Stimulated activated effector memory CD8-positive, alpha-beta T cell treated with anti-CD3 and anti-CD28 coated beads, Interleukin-12 subunit alpha, Interleukin-12 subunit beta, amount 100 ng/mL, for 72 hours (primary cell): ENCODE measurements around the gene CLEC20A.

Source experiments
- ATAC-seq: fragments of 150-1000 bp; cut with Tn5 transposase; 2 replicates; pipeline ENCODE4 v1.10.0; 2021
- DNase-seq, 2 donors: peaks; one replicate each; pipeline ENCODE4 v3.0.0; 2021 to 2022; ENCODE audit warnings: low spot score in 2 of 2
- H3K27ac Mint-ChIP-seq: one replicate; pipeline ENCODE4 v1.8.0; 2022; ENCODE audit warnings: mild to moderate bottlenecking, mixed read lengths
- H3K36me3 Mint-ChIP-seq: one replicate; pipeline ENCODE4 v1.8.0; 2022; ENCODE audit warnings: mild to moderate bottlenecking, mixed read lengths
- H3K4me1 Mint-ChIP-seq: one replicate; pipeline ENCODE4 v1.8.0; 2022; ENCODE audit warnings: mixed read lengths
- H3K4me3 Mint-ChIP-seq: one replicate; pipeline ENCODE4 v1.8.0; 2022; ENCODE audit warnings: mild to moderate bottlenecking, mixed read lengths
- H3K9me3 Mint-ChIP-seq: one replicate; pipeline ENCODE4 v1.8.0; 2022; ENCODE audit warnings: mixed read lengths

The CLEC20A gene

DNA sequence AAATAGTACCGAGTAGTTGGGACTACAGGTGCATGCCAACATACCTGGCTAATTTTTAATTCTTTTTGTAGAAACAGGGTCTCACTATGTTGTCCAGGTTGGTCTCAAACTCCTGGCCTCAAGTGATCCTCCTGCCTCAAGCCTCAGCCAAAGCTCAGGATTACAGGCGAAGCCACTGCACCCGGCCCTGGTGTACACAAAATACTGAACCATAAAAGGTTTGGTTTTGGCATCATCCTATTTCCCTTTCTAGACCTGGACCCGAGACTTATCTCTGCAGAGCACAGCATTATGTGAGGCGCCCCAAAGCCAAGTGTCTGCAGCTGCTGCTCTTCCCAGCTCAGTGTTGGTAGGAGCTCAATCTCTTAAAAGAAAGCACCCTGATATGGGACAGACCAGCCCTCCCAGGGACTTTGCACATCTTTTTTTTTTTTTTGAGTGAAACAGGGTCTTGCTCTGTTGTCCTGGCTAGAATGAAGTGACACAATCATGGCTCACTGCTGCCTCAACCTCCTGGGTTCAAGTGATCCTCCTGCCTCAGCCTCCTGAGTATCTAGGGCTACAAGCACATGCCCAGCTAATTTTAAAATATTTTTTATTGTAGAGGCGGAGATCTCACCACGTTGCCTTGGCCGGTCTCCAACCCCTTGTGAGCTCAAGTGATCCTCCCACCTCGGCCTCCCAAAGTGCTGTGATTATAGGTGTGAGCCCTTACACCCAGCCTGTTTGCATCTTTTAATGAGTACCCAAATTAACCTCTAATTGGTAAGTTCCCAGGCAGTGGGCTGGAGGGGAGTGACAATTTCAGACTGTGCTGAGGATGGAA is 36.6 kb upstream of the CLEC20A start:
- ATAC-seq (no peak), DNase-seq (no peak)
- Mint-ChIP-seq H3K27ac (no peak overlapping the region), H3K36me3 (no peaks in the 10 kb centered on the region), H3K9me3 (no peaks in the 10 kb centered on the region), H3K4me3 (no peak overlapping the region), H3K4me1 (no peaks in the 10 kb centered on the region)

DNA sequence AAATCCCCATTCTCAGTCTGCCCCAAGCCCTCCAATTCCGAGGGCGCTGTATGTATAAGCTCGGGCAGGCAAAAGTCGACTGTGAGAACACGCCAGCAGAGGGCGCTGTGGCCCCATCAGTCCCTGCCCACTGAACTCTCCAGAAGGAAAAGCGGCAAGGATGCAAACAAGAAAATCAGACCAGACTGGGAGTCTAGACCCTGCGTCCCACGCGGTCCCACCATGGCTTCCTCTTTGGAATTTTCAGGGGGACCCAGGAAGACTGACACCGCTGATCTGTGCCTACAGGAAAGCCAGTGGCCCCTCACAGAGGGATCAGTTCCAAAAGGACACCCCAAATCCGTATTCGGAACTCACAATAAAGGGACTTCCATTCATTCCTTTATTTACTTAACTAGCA is 35.6 kb upstream of the CLEC20A start:
- no peak overlapping the region for H3K4me3 Mint-ChIP-seq
- no peaks in the 10 kb centered on the region for H3K36me3 Mint-ChIP-seq
- H3K27ac Mint-ChIP-seq: no peak overlapping the region

GRCh38 chr1:178531887-178532286 is 35.1 kb upstream of the CLEC20A start:
- no peak for DNase-seq
- no peaks in the 10 kb centered on the region for H3K9me3 Mint-ChIP-seq
- no peak overlapping the region for H3K27ac Mint-ChIP-seq
- no peaks in the 10 kb centered on the region for H3K36me3 Mint-ChIP-seq
- H3K4me3 Mint-ChIP-seq: no peak overlapping the region
- no peaks in the 10 kb centered on the region for H3K4me1 Mint-ChIP-seq
- ATAC-seq: no peak

More for the DNA sequence above, 35.6 kb upstream of the CLEC20A start:
- no peaks in the 10 kb centered on the region for H3K9me3 Mint-ChIP-seq
- peak; percentile 71 for ATAC-seq
- no peaks in the 10 kb centered on the region for H3K4me1 Mint-ChIP-seq
- peak; percentile 68 to 83 for DNase-seq

GRCh38 chr1:178530502-178530901 is 33.7 kb upstream of the CLEC20A start:
- Mint-ChIP-seq H3K27ac (no peak overlapping the region), H3K36me3 (no peaks in the 10 kb centered on the region), H3K4me3 (no peak overlapping the region), H3K4me1 (no peaks in the 10 kb centered on the region), H3K9me3 (no peaks in the 10 kb centered on the region)
- ATAC-seq (no peak), DNase-seq (no peak)

- H3K4me1 Mint-ChIP-seq: no peaks in the 10 kb centered on the region
- no peaks in the 10 kb centered on the region for H3K9me3 Mint-ChIP-seq
- H3K4me3 Mint-ChIP-seq: no peak overlapping the region
- DNase-seq (no peak), ATAC-seq (no peak)
- H3K36me3 Mint-ChIP-seq: no peaks in the 10 kb centered on the region
- H3K27ac Mint-ChIP-seq: no peak overlapping the region
Measured at GRCh38 chr1:178530037-178530402, 33.3 kb upstream of the CLEC20A start.

GRCh38 chr1:178529364-178530036 is 32.7 kb upstream of the CLEC20A start:
- no peak overlapping the region for H3K27ac Mint-ChIP-seq
- H3K4me3 Mint-ChIP-seq: no peak overlapping the region
- DNase-seq (no peak), ATAC-seq (no peak)
- H3K4me1 Mint-ChIP-seq: no peaks in the 10 kb centered on the region
- H3K36me3 Mint-ChIP-seq: no peaks in the 10 kb centered on the region
- no peaks in the 10 kb centered on the region for H3K9me3 Mint-ChIP-seq

DNA sequence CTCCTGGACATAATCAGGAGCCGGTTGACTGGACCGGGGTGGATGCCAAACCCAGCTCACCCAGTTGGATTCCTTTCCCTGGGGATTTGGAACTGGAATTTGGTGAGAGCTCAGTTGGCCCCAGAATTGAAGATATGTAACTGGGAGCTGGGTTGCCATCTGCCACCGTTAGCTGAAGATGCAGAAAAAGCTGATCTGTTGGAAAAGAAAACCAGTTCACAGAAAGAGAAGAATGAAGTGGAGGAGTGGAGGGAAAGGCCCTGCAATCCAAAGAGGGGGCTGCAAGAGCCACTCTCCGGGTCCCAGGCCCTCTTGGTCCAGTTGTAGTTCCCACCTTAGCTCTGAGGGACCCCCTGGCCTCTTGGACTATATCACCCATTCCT is 32.2 kb upstream of the CLEC20A start:
- ATAC-seq (no peak), DNase-seq (no peak)
- no peak overlapping the region for H3K27ac Mint-ChIP-seq
- no peaks in the 10 kb centered on the region for H3K9me3 Mint-ChIP-seq
- H3K4me1 Mint-ChIP-seq: no peaks in the 10 kb centered on the region
- H3K36me3 Mint-ChIP-seq: no peaks in the 10 kb centered on the region
- no peak overlapping the region for H3K4me3 Mint-ChIP-seq

- Mint-ChIP-seq H3K4me1 (no peaks in the 10 kb centered on the region), H3K36me3 (no peaks in the 10 kb centered on the region), H3K27ac (no peak overlapping the region), H3K4me3 (no peak overlapping the region), H3K9me3 (no peaks in the 10 kb centered on the region)
- ATAC-seq (no peak), DNase-seq (no peak)
Measured at GRCh38 chr1:178528228-178528952, 31.6 kb upstream of the CLEC20A start.

GRCh38 chr1:178527117-178527516 is 30.4 kb upstream of the CLEC20A start:
- no peak overlapping the region for H3K27ac Mint-ChIP-seq
- ATAC-seq (no peak), DNase-seq (no peak)
- no peaks in the 10 kb centered on the region for H3K4me1 Mint-ChIP-seq
- H3K36me3 Mint-ChIP-seq: no peaks in the 10 kb centered on the region
- no peak overlapping the region for H3K4me3 Mint-ChIP-seq
- H3K9me3 Mint-ChIP-seq: no peaks in the 10 kb centered on the region

DNA sequence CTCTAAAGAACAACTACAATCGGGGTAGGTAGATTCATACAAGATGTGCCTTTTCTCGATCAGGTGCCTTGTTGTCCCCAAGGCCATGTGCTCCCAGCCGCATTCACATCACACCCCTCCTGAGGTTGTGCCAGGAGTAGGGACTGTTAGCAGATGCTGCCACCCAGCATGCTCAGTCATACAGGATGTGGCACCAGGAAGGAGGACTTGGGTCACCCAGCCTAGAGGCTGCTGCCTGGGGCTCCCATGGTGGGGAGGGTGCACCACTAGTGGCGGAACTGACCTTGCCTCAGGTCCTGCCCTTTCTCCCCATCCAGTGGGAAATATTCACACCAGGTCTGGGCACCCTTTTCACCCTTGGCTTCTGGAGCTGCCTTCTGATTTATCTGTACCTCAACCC is 24.5 kb upstream of the CLEC20A start:
- Mint-ChIP-seq H3K36me3 (no peaks in the 10 kb centered on the region), H3K4me1 (no peaks in the 10 kb centered on the region), H3K9me3 (no peaks in the 10 kb centered on the region), H3K4me3 (no peak overlapping the region), H3K27ac (no peak overlapping the region)
- ATAC-seq (peak; percentile 46), DNase-seq (no peak)

DNA sequence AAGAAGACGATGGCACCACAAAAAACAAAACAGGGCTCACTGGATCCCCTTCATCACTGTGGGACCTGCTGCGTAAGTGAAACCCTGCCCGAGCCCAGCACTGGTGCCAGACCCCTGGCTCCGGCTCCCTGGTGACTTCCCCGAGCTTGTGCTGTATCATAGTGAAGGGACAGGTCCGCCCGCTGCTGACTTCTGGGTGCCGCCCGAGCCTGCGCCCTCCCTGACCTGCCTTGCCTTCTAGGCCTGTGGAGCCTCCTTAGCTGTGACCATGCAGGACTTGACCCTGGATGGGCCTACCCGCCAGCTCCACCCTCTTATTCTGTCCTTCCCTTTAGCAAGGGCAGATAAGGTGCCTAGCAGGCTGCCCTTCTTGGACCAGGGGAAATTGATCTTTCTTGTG is 24.0 kb upstream of the CLEC20A start:
- peak; percentile 49 for ATAC-seq
- Mint-ChIP-seq H3K9me3 (no peaks in the 10 kb centered on the region), H3K27ac (no peak overlapping the region), H3K36me3 (no peaks in the 10 kb centered on the region), H3K4me3 (no peak overlapping the region), H3K4me1 (no peaks in the 10 kb centered on the region)
- DNase-seq: no peak

DNA sequence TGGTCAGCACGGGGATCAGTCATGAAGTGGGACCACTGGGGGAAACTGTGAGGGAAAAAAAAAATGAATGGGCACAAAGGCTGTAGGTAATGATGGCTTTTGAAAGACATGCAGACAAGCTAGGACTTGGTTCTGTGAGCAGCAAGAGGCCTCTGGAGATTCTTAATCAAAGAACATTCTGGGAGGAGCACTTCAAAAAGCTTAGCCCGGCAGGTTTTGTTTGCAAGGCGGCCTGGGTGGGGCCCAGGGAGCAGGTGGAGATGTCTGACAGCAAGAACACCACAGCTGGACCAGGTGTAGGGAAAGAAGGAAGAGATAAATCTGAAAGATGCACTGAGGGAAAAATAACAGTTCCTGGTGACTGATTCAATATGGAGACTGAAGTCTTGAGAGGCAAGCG is 22.1 kb upstream of the CLEC20A start:
- no peak overlapping the region for H3K27ac Mint-ChIP-seq
- H3K36me3 Mint-ChIP-seq: no peaks in the 10 kb centered on the region
- no peak overlapping the region for H3K4me3 Mint-ChIP-seq
- no peaks in the 10 kb centered on the region for H3K4me1 Mint-ChIP-seq
- DNase-seq (no peak), ATAC-seq (no peak)
- H3K9me3 Mint-ChIP-seq: no peaks in the 10 kb centered on the region

GRCh38 chr1:178516110-178516509 is 19.3 kb upstream of the CLEC20A start:
- Mint-ChIP-seq H3K4me1 (no peaks in the 10 kb centered on the region), H3K27ac (no peak overlapping the region), H3K9me3 (no peaks in the 10 kb centered on the region), H3K36me3 (no peaks in the 10 kb centered on the region), H3K4me3 (no peak overlapping the region)
- DNase-seq: no peak
- no peak for ATAC-seq

DNA sequence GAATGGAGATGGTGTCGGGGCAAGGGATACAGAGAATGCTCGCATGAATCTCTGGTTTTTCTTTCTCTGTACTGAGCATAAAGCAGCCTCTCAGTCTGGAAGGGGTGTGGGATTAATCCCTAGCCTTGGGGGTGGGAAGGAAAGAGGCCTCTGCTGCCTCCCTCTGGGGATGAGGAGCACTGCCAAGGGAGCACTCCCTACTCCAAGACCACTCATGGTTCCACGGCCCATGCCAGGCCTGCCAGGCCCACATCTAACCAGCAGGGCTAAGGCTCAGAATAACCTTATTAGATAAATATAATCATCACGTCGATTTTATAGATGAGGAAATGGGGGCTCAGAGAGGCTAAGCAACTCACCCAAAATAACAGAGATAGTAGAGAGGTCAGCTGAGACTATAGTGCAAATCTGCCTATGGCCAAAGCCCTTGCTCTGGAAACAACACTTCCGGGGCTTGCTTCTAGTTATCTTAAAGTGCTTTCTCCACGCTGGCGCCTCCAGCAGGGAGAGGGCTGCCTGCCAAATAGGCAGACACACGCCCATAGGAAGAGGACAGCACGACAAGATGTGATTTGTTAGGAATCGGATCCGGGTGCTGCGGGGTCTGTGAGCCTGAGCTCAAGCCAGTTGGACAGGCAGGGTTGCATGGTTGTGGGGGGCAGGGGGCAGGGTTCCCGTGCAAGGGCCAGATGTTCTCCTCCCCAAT is 16.7 kb upstream of the CLEC20A start:
- H3K4me1 Mint-ChIP-seq: no peaks in the 10 kb centered on the region
- DNase-seq: no peak
- no peak overlapping the region for H3K4me3 Mint-ChIP-seq
- H3K36me3 Mint-ChIP-seq: no peaks in the 10 kb centered on the region
- H3K27ac Mint-ChIP-seq: no peak overlapping the region
- ATAC-seq: no peak
- no peaks in the 10 kb centered on the region for H3K9me3 Mint-ChIP-seq

- DNase-seq (no peak), ATAC-seq (no peak)
- H3K36me3 Mint-ChIP-seq: no peaks in the 10 kb centered on the region
- no peak within 1 kb of the TSS for H3K4me3 Mint-ChIP-seq
- H3K4me1 Mint-ChIP-seq: no peaks in the 10 kb centered on the region
- H3K9me3 Mint-ChIP-seq: no peaks in the 10 kb centered on the region
- no peak within 1 kb of the TSS for H3K27ac Mint-ChIP-seq
Measured at GRCh38 chr1:178512566-178513277, 16.0 kb upstream of the CLEC20A start, which contains the start of gene TEX35. TEX35 (plus strand) TSS chr1:178513109; CDS start chr1:178513189, 80 bp downstream.
